SU-DHL-6 (cell line): Measurements from ENCODE around the gene RTEL1.

Experiments used
- H2AFZ ChIP-seq: fragments of 200-600 bp; sonication (generic); 2 replicates; pipeline ENCODE4 v1.6.1; 2014; ENCODE audit warnings: low read depth, mild to moderate bottlenecking, moderate library complexity, mixed read lengths, antibody characterized with exemption, low read length; ENCODE audit not compliant: severe bottlenecking
- H3F3A ChIP-seq: fragments of 200-600 bp; shearing (Covaris generic); 2 replicates; pipeline ENCODE4 v1.6.0; 2016; ENCODE audit warnings: antibody characterized with exemption, mild to moderate bottlenecking; ENCODE audit not compliant: insufficient read depth
- H3K27ac ChIP-seq: fragments of 200-600 bp; sonication (generic); 2 replicates; pipeline ENCODE4 v1.5.1; 2016; ENCODE audit warnings: low read depth, mild to moderate bottlenecking, low read length, moderate library complexity, mixed read lengths
- H3K27me3 ChIP-seq: fragments of 200-600 bp; sonication (generic), shearing (Covaris generic); 2 replicates; pipeline ENCODE4 v1.6.0; 2014; ENCODE audit warnings: mild to moderate bottlenecking, low read length
- H3K36me3 ChIP-seq: fragments of 200-600 bp; sonication (generic); 2 replicates; pipeline ENCODE4 v1.6.1; 2014; ENCODE audit warnings: mild to moderate bottlenecking, low read length, mixed read lengths
- H3K4me2 ChIP-seq: fragments of 300-600, 200-600 bp; shearing (Covaris generic), sonication (generic); 2 replicates; pipeline ENCODE4 v1.6.0; 2014; ENCODE audit warnings: low read length, low read depth, mild to moderate bottlenecking; ENCODE audit not compliant: poor library complexity, severe bottlenecking
- H3K4me3 ChIP-seq: fragments of 200-600 bp; sonication (generic); 2 replicates; pipeline ENCODE4 v1.5.1; 2014; ENCODE audit warnings: antibody characterized with exemption, low read length, mild to moderate bottlenecking, mixed read lengths; ENCODE audit not compliant: insufficient read depth, poor library complexity, severe bottlenecking
- H3K79me2 ChIP-seq: fragments of 200-600 bp; sonication (generic); 2 replicates; pipeline ENCODE4 v1.6.1; 2014; ENCODE audit warnings: mild to moderate bottlenecking, low read length, moderate library complexity; ENCODE audit not compliant: insufficient read depth
- H3K9ac ChIP-seq: fragments of 200-600 bp; sonication (generic); 2 replicates; pipeline ENCODE4 v1.7.0; 2014; ENCODE audit warnings: mild to moderate bottlenecking, low read length
- H3K9me2 ChIP-seq: fragments of 200-600 bp; sonication (generic); replicated peaks from 2 replicates; pipeline ENCODE4 v1.6.1; 2014; ENCODE audit warnings: low read length; ENCODE audit not compliant: insufficient read depth
- H3K9me3 ChIP-seq: fragments of 200-600 bp; sonication (generic); 2 replicates; pipeline ENCODE4 v1.6.1; 2014; ENCODE audit warnings: low read length, mixed read lengths; ENCODE audit not compliant: insufficient read depth
- H4K20me1 ChIP-seq: fragments of 200-600 bp; sonication (generic); 2 replicates; pipeline ENCODE4 v1.6.1; 2014; ENCODE audit warnings: low read depth, mild to moderate bottlenecking, antibody characterized with exemption, low read length, moderate library complexity, mixed read lengths
- CTCF ChIP-seq: fragments of 200-600 bp; sonication (generic); IDR thresholded peaks from one replicate; pipeline ENCODE4 v1.5.1; 2017; ENCODE audit warnings: antibody characterized with exemption, mild to moderate bottlenecking, low read length, moderate library complexity; ENCODE audit not compliant: insufficient read depth, poor library complexity, severe bottlenecking
- EZH2phosphoT487 ChIP-seq: fragments of 200-600 bp; sonication (generic), shearing (Covaris generic); conservative IDR thresholded peaks from 2 replicates; pipeline ENCODE4 v1.6.1; 2018; ENCODE audit warnings: mild to moderate bottlenecking, antibody characterized with exemption, low read length, moderate library complexity, mixed read lengths

The RTEL1 gene

GRCh38 chr20:63740627-63741353 is 82.7 kb downstream of the RTEL1 start:
- Histone ChIP-seq H3K27ac (peak overlapping the region; percentile 65), H3K36me3 (no peaks in the 10 kb centered on the region), H3K9me2 (no peaks in the 10 kb centered on the region), H4K20me1 (no peaks in the 10 kb centered on the region), H3F3A (peaks cover 31% of the 10 kb centered on the region), H3K9ac (peak overlapping the region; percentile 59), H3K9me3 (no peaks in the 10 kb centered on the region), H2AFZ (no peak overlapping the region), H3K79me2 (no peaks in the 10 kb centered on the region), H3K4me2 (peak overlapping the region; percentile 60), H3K27me3 (no peaks in the 10 kb centered on the region), H3K4me3 (peak overlapping the region; percentile 50)
- TF ChIP-seq EZH2phosphoT487, result no peak
- TF ChIP-seq CTCF, result no peak

GRCh38 chr20:63741354-63741675 is 83.2 kb downstream of the RTEL1 start:
- Histone ChIP-seq H2AFZ (no peak overlapping the region), H3K27me3 (no peaks in the 10 kb centered on the region), H3K27ac (no peak overlapping the region), H3K4me3 (no peak overlapping the region), H3K9me3 (no peaks in the 10 kb centered on the region), H3F3A (peaks cover 26% of the 10 kb centered on the region), H3K9ac (no peak overlapping the region), H4K20me1 (no peaks in the 10 kb centered on the region), H3K36me3 (no peaks in the 10 kb centered on the region), H3K4me2 (no peak overlapping the region), H3K9me2 (no peaks in the 10 kb centered on the region), H3K79me2 (no peaks in the 10 kb centered on the region)
- no peak for TF ChIP-seq CTCF
- no peak for TF ChIP-seq EZH2phosphoT487

DNA sequence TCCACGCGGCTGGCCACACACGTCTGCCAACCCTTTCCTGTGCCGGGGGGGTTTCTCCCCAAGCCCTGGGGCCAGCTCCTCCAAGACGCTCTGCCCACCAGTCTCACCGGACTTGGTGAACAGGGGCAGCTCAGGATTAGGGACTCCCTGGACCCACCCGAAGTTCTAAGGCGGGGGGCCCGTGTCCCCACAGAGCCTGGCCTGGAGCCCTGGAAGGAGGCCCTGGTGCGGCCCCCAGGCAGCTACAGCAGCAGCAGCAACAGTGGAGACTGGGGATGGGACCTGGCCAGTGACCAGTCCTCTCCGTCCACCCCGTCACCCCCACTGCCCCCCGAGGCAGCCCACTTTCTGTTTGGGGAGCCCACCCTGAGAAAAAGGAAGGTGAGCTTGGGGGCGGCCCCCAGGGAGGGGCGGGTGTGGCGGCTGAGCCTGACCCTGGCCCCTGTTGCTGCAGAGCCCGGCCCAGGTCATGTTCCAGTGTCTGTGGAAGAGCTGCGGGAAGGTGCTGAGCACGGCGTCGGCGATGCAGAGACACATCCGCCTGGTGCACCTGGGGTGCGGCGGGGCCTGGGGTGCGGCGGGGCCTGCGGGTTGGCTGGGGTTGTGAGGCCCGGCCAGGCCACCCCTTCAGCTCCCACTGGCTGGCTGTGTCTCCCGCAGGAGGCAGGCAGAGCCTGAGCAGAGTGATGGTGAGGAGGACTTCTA is 83.7 kb downstream of the RTEL1 start:
- Histone ChIP-seq H3K36me3 (no peaks in the 10 kb centered on the region), H4K20me1 (no peaks in the 10 kb centered on the region), H3K4me3 (no peak overlapping the region), H2AFZ (no peak overlapping the region), H3F3A (peaks cover 22% of the 10 kb centered on the region), H3K9ac (no peak overlapping the region), H3K4me2 (no peak overlapping the region), H3K79me2 (no peaks in the 10 kb centered on the region), H3K9me2 (no peaks in the 10 kb centered on the region), H3K9me3 (no peaks in the 10 kb centered on the region), H3K27ac (no peak overlapping the region), H3K27me3 (no peaks in the 10 kb centered on the region)
- no peak for TF ChIP-seq CTCF
- no peak for TF ChIP-seq EZH2phosphoT487
